ENCODE results near the gene SNAPC4.
"Not testable (repeated sequence)": the region's sequence is repeated elsewhere in the genome, so short reads cannot be mapped to it uniquely, and the experiment has no call there.

The SNAPC4 gene

GRCh38 chr9:136353088-136353487 is 46.9 kb downstream of the SNAPC4 start:
- in situ Hi-C loops (cut with MboI; ENCODE audit: low pct_unique_long_range_greater_than_20kb, low sequenced_read_pairs, unreplicated experiment) = no loop called here
- DNase-seq (ENCODE audit: low spot score) = no peak
- no peak for TF ChIP-seq CTCF (IDR thresholded peaks at IDR 0.05; ENCODE audit: extremely low read depth, insufficient read depth, missing control alignments)

- in situ Hi-C loops (cut with MboI; ENCODE audit: low pct_unique_long_range_greater_than_20kb, low sequenced_read_pairs, unreplicated experiment) = no loop called here
- no peak for TF ChIP-seq CTCF (IDR thresholded peaks at IDR 0.05; ENCODE audit: extremely low read depth, insufficient read depth, missing control alignments)
- DNase-seq (ENCODE audit: low spot score) = no peak
Observed at GRCh38 chr9:136352682-136353081, 47.3 kb downstream of the SNAPC4 start.

- DNase-seq (ENCODE audit: low spot score); in situ Hi-C loops (cut with MboI; ENCODE audit: low pct_unique_long_range_greater_than_20kb, low sequenced_read_pairs, unreplicated experiment): not testable (repeated sequence)
Observed at GRCh38 chr9:136351868-136352267, 48.1 kb downstream of the SNAPC4 start.

- in situ Hi-C loops (cut with MboI; ENCODE audit: low pct_unique_long_range_greater_than_20kb, low sequenced_read_pairs, unreplicated experiment) = no loop called here
- TF ChIP-seq CTCF (IDR thresholded peaks at IDR 0.05; ENCODE audit: extremely low read depth, insufficient read depth, missing control alignments) = no peak
- DNase-seq (ENCODE audit: low spot score) = no peak
Observed at GRCh38 chr9:136351252-136351800, 48.6 kb downstream of the SNAPC4 start.

All from GM13977 (cell line).